NCI-H510A (cell line): Measurements from ENCODE around the gene UNKL.

Experiments
- DNase-seq: peaks from one replicate; lab custom pipeline; 2025; lab: John Stamatoyannopoulos, UW

Gene UNKL

GRCh38 chr16:1323296-1324239, 90.9 kb downstream of the UNKL start:
- DNase-seq = no peak

- no peak for DNase-seq
Observed at GRCh38 chr16:1322407-1322806, 92.1 kb downstream of the UNKL start.

- DNase-seq = no peak
Observed at GRCh38 chr16:1320658-1321240, 93.8 kb downstream of the UNKL start.

GRCh38 chr16:1320097-1320496, 94.4 kb downstream of the UNKL start:
- DNase-seq = no peak

GRCh38 chr16:1319041-1319440, 95.5 kb downstream of the UNKL start:
- no peak for DNase-seq

- no peak for DNase-seq
Observed at GRCh38 chr16:1318268-1318545, 96.3 kb downstream of the UNKL start.

- DNase-seq = no peak
Observed at GRCh38 chr16:1317479-1318267, 96.8 kb downstream of the UNKL start.

- DNase-seq = no peak
Observed at GRCh38 chr16:1316033-1316405, 98.5 kb downstream of the UNKL start.

- no peak for DNase-seq
Observed at GRCh38 chr16:1315081-1316032, 99.1 kb downstream of the UNKL start.

GRCh38 chr16:1314399-1315068, 100.0 kb downstream of the UNKL start:
- DNase-seq = no peak

GRCh38 chr16:1313721-1314369, 100.7 kb downstream of the UNKL start:
- no peak for DNase-seq
